Measurements from ENCODE around the gene ASAP2.

Gene ASAP2

DNA sequence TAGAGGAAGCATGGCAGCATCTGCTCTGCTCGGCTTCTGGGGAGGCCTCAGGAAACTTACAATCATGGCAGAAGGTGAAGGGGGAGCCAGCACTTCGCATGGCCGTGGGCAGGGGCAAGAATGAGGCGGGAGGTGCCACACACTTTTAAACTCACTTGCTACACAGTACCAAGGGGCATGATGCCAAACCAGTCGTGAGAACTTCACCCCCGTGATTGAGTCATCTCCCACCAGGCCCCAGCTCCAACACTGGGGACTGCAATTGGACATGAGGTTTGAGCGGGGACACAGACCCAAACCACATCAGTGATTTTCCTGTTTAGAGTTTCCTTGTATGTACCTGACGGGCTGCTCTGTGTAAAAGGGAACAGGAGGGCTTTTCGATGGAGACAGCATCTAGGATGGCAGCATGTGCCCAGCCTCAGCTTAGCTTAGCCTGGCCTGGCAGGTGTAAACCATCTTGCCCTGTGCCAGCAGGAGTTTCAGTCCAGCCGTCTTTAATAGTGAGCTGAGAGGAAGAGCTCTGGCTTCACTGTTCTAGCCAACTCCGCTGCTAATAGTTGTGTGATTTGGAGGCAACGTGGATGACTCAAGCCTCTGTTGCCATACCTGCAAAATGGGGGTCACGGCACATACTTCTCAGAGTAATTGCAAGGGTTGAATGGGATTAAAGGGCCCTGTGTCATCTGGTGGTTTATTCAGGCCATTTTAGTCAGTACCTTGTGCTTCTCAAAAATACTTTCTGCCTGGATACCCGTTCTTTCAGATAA is 101.8 kb downstream of the ASAP2 start:
- no peak for DNase-seq (ENCODE audit: low read depth)
- TF ChIP-seq, protein P1, sequence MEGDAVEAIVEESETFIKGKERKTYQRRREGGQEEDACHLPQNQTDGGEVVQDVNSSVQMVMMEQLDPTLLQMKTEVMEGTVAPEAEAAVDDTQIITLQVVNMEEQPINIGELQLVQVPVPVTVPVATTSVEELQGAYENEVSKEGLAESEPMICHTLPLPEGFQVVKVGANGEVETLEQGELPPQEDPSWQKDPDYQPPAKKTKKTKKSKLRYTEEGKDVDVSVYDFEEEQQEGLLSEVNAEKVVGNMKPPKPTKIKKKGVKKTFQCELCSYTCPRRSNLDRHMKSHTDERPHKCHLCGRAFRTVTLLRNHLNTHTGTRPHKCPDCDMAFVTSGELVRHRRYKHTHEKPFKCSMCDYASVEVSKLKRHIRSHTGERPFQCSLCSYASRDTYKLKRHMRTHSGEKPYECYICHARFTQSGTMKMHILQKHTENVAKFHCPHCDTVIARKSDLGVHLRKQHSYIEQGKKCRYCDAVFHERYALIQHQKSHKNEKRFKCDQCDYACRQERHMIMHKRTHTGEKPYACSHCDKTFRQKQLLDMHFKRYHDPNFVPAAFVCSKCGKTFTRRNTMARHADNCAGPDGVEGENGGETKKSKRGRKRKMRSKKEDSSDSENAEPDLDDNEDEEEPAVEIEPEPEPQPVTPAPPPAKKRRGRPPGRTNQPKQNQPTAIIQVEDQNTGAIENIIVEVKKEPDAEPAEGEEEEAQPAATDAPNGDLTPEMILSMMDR (IDR thresholded peaks at IDR 0.05; ENCODE audit: control insufficient read depth, insufficient read depth, low read depth, low read length, missing control alignments) = no peak
- no peak overlapping the region for H3K4me3 ChIP-seq (ENCODE audit: control insufficient read depth, low read depth, low read length)

DNA sequence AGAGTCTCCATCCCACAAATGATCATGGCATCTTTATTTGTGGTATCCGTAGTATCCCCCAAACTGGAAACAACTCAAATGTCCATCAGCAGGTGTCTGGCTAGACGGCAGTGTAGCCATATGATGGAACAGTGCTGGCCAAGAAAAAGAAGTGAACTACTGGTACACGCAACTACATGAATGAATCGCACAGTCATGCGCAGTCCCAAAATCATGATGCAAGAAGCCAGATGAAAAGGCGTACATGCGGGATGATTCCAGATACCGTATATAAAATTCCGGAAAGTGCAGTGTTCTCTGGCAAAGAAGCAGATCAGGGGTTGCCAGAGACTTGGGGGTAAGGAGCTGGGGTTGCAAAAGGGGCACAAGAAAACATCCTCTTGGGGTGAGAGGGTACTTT is 102.5 kb downstream of the ASAP2 start:
- TF ChIP-seq, protein P1 (IDR thresholded peaks at IDR 0.05; ENCODE audit: control insufficient read depth, insufficient read depth, low read depth, low read length, missing control alignments) = no peak
- H3K4me3 ChIP-seq (ENCODE audit: control insufficient read depth, low read depth, low read length) = no peak overlapping the region
- DNase-seq (ENCODE audit: low read depth) = no peak

DNA sequence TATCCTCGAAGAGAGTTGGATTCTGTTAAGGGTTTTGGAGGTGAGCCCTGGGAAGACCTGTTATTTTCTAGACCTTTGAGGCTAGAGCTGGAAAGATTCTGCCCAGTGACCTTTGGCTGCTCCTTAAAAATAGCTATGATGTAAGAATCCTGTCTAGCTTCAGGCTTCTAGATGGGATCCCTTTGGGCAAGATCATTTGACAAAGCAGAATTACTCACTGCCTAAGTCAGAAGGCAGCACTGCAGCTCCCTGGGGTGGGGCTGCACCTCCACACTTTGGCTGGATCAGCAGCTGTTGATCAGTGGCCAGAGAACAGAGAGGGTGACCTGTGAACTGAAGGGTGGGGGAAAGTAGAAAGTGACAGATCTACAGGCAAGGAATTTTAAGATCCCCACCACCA is 103.8 kb downstream of the ASAP2 start:
- TF ChIP-seq, protein P1 (IDR thresholded peaks at IDR 0.05; ENCODE audit: control insufficient read depth, insufficient read depth, low read depth, low read length, missing control alignments) = no peak
- peak; percentile 77 for DNase-seq (ENCODE audit: low read depth)
- no peak overlapping the region for H3K4me3 ChIP-seq (ENCODE audit: control insufficient read depth, low read depth, low read length)

DNA sequence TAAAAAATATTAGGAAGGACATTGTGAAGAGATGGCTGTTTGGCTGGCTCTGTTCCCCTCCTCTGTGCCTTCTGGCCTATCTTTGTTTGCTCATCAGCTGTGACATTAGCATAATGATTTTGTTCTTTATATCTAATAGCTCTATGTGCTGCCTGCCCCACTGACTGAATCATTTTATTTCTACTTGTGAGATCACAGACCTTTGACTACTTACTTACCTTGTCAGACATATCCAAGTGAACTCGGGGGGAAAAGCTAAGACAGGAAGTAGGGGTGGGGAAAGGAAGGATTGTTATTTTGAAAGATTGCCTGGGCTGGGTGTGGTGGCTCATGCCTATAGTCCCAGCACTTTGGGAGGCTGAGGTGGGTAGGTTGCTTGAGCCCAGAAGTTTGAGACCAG is 104.2 kb downstream of the ASAP2 start:
- TF ChIP-seq, protein P1 (IDR thresholded peaks at IDR 0.05; ENCODE audit: control insufficient read depth, insufficient read depth, low read depth, low read length, missing control alignments) = no peak
- DNase-seq (ENCODE audit: low read depth) = no peak
- H3K4me3 ChIP-seq (ENCODE audit: control insufficient read depth, low read depth, low read length) = no peak overlapping the region

DNA sequence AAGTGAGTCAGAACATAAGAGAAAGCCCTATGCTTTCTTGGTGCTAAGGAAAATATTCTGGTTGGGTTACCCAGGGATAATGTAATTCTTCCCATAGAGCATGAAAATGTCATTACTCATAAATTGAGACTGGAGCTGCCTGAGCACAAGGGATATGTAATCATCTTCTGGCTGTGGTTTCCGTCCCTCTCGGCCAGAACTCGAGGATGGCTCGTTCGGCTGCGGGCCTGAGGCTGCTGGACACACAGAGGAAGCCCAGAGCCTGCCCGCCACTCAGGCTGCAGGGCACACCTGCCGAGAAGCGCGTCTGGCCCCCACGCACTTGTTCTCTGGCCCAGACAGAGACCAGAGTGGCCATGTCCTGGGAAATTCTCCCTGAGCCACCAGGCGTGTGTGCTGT is 104.9 kb downstream of the ASAP2 start:
- peak; percentile 74 for DNase-seq (ENCODE audit: low read depth)
- TF ChIP-seq, protein P1 (IDR thresholded peaks at IDR 0.05; ENCODE audit: control insufficient read depth, insufficient read depth, low read depth, low read length, missing control alignments) = no peak
- no peak overlapping the region for H3K4me3 ChIP-seq (ENCODE audit: control insufficient read depth, low read depth, low read length)

DNA sequence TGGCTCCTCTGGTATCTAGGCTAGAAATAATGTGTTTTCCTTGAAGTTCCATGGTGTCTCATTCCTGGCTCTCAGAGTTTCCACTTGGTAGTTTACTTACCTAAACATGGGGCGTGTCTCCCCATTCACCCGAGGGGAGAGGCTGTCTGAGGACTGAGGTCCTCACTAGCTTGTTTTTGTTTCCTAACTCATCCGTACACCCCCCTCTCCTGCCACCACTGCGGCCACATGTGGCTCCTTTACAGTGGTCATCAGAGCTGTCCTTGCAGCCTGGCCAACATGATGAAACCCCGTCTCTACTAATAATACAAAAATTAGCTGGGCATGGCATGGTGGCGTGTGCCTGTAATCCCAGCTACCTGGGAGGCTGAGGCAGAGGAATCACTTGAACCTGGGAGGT is 106.0 kb downstream of the ASAP2 start:
- TF ChIP-seq, protein P1 (IDR thresholded peaks at IDR 0.05; ENCODE audit: control insufficient read depth, insufficient read depth, low read depth, low read length, missing control alignments) = no peak
- no peak overlapping the region for H3K4me3 ChIP-seq (ENCODE audit: control insufficient read depth, low read depth, low read length)

More for the DNA sequence above, 106.0 kb downstream of the ASAP2 start:
- DNase-seq (ENCODE audit: low read depth) = no peak
